Measurements from ENCODE around the gene CD300LF. TPM values are rescaled to one million over a fixed set of nuclear protein-coding genes. Genes with fewer than 3 reads are reported as not detected.

The CD300LF gene
- total RNA-seq, 6 experiments from 2014 or later, result not detected

DNA sequence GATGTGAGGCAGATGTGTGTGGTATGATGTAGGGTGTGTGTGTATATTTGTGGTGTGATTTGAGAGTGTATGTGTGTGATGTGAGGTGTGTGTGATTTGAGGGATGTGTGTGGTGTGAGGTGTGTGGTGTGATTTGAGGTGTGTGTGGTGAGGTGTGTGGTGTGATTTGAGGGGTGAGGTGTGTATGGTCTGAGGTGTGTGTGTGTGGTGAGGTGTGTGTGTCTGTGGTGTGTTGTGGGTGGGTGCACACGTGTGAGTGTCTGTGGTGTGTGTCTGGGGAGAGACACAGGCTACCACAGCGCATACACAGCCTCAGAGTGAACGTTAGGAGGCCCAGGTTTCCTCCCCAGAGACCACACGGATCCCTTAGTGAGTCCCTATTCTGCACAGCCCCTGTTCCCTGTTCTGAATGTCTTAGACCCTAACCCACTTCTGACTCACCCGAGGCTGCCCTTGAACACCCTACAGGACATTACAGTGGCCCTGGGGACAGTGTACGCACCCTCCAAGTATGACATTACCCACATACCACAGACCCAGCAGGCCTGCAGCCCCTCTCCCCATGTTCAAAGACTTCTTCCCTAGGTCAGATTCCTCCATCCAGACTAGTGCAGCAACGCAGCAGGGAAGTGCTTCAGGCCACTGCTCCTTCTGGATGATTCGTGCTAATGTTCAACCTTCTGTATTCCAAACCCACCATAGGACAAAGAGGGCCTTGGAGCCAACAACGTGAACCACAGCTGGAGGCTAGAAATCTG lies 20.8 kb upstream of the CD300LF start:
- no peaks in the 10 kb centered on the region for H3K9me3 Mint-ChIP-seq
- H3K36me3 Mint-ChIP-seq (ENCODE audit: low read depth), result no peaks in the 10 kb centered on the region
- H3K4me1 Mint-ChIP-seq (ENCODE audit: low read depth), result no peaks in the 10 kb centered on the region
- DNase-seq, result no peak
- no peak overlapping the region for H3K27ac Mint-ChIP-seq
- H3K4me3 Mint-ChIP-seq, result no peak overlapping the region
- peaks cover 29% of the 10 kb centered on the region for H3K27me3 Mint-ChIP-seq (ENCODE audit: insufficient read depth)
- TF ChIP-seq, protein P1, sequence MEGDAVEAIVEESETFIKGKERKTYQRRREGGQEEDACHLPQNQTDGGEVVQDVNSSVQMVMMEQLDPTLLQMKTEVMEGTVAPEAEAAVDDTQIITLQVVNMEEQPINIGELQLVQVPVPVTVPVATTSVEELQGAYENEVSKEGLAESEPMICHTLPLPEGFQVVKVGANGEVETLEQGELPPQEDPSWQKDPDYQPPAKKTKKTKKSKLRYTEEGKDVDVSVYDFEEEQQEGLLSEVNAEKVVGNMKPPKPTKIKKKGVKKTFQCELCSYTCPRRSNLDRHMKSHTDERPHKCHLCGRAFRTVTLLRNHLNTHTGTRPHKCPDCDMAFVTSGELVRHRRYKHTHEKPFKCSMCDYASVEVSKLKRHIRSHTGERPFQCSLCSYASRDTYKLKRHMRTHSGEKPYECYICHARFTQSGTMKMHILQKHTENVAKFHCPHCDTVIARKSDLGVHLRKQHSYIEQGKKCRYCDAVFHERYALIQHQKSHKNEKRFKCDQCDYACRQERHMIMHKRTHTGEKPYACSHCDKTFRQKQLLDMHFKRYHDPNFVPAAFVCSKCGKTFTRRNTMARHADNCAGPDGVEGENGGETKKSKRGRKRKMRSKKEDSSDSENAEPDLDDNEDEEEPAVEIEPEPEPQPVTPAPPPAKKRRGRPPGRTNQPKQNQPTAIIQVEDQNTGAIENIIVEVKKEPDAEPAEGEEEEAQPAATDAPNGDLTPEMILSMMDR (IDR thresholded peaks at IDR 0.05), result no peak

DNA sequence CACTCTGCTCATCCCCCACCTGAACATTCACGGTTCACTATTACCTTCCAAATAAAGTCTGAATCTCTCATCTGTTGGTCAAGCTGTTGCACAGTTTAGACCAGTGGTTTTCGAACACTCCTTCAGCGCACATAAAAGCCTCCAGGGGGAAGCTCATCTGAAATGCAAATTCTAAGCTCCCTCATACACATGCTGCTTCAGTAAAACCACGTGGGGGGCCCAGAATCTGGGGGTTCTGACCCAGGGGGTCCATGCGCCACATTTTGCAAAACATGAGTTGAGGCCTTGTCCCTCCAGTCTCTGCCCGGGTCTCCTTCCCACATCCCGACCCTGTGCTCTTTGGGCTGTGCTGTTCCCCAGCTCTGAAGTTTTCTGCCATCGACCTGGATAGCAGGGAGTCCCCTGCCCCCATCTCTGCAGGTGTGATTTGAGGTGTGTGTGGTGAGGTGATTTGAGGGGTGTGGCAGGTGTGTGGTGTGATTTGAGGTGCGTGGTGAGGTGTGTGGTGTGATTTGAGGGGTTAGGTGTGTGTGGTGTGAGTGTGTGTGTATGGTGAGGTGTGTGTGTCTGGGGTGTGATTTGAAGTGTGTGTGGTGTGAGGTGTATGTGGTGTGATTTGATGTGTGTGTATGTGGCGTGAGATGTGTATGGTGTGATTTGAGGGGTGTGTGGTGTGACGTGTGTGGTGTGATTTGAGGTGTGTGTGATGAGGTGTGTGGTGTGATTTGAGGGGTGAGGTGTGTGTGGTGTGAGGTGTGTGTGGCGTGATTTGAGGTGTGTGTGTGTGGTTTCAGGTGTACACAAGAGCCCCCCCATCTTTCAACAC lies 19.5 kb upstream of the CD300LF start:
- Mint-ChIP-seq H3K27ac (no peak overlapping the region), H3K36me3 (ENCODE audit: low read depth) (no peaks in the 10 kb centered on the region), H3K4me3 (no peak overlapping the region), H3K27me3 (ENCODE audit: insufficient read depth) (peaks cover 17% of the 10 kb centered on the region), H3K4me1 (ENCODE audit: low read depth) (no peaks in the 10 kb centered on the region), H3K9me3 (no peaks in the 10 kb centered on the region)
- TF ChIP-seq, protein P1 (IDR thresholded peaks at IDR 0.05), result no peak
- DNase-seq, result no peak

DNA sequence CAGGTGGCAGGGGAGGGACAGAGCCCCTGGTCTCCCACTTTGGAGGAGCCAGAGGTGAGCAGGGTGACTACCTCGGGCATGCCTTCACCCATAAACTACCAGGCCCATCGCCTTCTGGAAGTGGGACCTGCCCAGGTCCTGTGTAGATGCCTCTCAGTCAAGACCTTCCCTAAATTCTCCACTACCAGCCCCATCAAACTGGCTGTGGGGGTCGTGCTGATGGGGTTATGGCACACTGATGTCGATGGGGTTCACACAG lies 18.6 kb upstream of the CD300LF start:
- no peak overlapping the region for H3K27ac Mint-ChIP-seq
- H3K9me3 Mint-ChIP-seq, result no peaks in the 10 kb centered on the region
- TF ChIP-seq, protein P1 (IDR thresholded peaks at IDR 0.05), result no peak
- DNase-seq, result no peak
- H3K27me3 Mint-ChIP-seq (ENCODE audit: insufficient read depth), result peaks cover 13% of the 10 kb centered on the region
- no peaks in the 10 kb centered on the region for H3K36me3 Mint-ChIP-seq (ENCODE audit: low read depth)
- H3K4me3 Mint-ChIP-seq, result no peak overlapping the region
- H3K4me1 Mint-ChIP-seq (ENCODE audit: low read depth), result no peaks in the 10 kb centered on the region

DNA sequence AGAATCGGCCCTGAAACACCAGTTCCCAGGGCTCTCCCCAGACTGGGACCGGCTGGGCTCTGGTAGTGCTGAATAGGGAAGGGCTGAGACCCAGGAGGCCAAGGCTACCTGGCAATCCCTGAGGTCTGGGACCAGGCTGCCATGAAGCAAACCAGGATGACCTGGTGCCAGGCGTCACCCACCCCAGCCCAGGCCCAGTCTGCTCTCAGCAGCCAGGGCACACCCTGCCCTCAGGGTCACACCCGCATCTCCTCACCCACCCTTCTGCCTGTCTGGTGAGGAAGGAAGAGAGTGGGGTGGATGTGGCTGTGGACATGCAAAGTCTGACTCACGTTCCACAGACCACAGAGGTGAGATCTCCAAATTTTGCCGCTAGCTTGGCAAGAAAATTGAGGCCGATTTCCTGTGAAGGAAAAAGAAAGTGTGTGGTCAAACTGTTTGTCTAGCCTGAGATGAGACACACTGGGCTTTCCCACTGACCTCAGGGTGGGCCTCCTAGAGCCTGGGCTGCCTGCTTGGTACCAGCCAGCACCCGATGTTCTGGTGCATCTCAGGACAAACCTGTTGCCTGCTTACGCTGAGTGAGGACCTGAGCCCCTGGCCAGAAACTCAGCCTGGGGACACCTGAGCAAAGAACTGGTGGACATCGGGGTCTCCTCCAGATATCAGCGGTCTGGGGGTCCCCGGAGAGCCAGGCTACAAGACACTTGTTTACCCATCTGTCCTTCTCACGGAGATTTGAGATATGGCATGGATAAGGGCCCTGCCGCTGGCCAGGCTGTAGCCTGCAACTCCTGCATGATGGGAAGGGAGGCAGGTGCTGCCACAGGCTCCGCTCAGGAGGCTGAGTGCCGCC lies 18.0 kb upstream of the CD300LF start:
- Mint-ChIP-seq H3K27ac (no peak overlapping the region), H3K4me3 (no peak overlapping the region), H3K4me1 (ENCODE audit: low read depth) (no peaks in the 10 kb centered on the region), H3K36me3 (ENCODE audit: low read depth) (no peaks in the 10 kb centered on the region), H3K9me3 (no peaks in the 10 kb centered on the region), H3K27me3 (ENCODE audit: insufficient read depth) (peaks cover 7% of the 10 kb centered on the region; the same call in 1 of the 2 replicates)
- TF ChIP-seq, protein P1 (IDR thresholded peaks at IDR 0.05), result no peak
- no peak for DNase-seq

DNA sequence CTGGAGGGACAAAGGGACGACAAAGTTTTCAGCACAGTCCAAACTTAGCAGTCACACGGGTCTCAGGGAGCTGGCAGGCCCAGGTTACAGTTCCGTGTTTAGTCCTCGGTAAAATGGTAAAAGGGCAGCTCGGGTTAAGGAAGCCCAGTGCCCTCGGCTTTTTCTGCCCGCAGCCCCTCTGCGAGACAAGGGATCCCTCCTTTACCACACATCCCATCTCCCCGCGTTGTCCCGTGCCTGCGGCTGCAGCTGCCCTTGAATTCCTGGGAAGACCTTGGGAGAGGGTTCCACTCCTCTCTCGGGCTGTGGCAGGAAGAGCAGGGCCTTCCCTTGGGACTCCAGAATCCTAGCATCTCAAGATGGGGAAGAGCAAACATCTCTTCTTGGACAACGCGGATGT lies 17.1 kb upstream of the CD300LF start:
- Mint-ChIP-seq H3K36me3 (ENCODE audit: low read depth) (no peaks in the 10 kb centered on the region), H3K27me3 (ENCODE audit: insufficient read depth) (peaks cover 6% of the 10 kb centered on the region), H3K27ac (no peak overlapping the region), H3K4me1 (ENCODE audit: low read depth) (no peaks in the 10 kb centered on the region), H3K9me3 (no peaks in the 10 kb centered on the region), H3K4me3 (no peak overlapping the region)
- DNase-seq, result no peak
- TF ChIP-seq, protein P1 (IDR thresholded peaks at IDR 0.05), result no peak

All from HFFc6 (cell line).